GM21367 (cell line): Measurements from ENCODE around the gene F13A1.
"Not testable (repeated sequence)": the region's sequence is repeated elsewhere in the genome, so short reads cannot be mapped to it uniquely, and the experiment has no call there.

Experiments used
- ATAC-seq: cut with Tn5 transposase; IDR thresholded peaks from one replicate; pipeline ENCODE4 v1.9.1; 2021; ENCODE audit not compliant: unreplicated experiment

F13A1 gene

DNA sequence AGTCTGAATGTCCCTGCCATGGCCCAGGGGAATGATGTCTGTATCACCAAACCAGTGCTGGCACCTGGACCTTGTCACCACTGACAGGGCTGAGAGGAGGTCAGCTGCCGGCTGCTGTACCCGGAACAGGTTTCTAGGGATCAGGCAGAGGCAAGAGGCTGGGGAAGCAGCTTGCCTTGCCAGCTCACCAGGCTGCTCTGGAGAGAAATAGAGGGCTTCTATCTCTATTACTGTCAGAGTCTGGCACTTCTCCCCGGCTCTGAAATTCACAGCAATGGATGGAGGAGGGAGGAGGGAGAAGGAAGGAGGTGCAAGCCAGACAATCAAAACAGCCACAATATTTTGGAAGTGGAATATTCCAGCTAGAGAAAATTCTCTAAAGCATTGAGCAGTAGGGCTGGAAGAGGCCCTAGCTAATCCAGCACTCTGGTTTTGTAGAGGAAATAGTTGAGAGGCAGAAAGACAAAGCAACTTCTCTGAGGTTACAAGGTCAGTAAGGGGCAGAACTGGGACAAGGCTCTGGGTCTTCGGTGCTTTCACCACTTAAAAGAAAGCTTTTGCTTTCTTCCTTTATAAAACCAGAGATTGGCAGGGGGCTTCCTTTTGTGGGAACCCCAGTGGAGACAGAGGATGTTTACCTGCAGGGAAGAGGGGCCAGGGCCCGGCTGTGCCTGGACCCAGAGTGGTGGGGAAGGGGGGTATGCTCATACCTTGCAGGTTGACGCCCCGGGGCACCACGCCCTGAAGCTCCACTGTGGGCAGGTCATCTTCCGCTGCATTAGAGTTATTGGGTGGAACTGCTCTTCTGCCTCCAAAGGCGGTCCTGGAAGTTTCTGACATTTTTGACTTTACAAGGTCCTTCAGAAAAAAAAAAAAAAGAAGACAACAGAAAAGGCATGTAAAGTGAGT, 2.4 kb downstream of the F13A1 start:
- ATAC-seq = no peak

DNA sequence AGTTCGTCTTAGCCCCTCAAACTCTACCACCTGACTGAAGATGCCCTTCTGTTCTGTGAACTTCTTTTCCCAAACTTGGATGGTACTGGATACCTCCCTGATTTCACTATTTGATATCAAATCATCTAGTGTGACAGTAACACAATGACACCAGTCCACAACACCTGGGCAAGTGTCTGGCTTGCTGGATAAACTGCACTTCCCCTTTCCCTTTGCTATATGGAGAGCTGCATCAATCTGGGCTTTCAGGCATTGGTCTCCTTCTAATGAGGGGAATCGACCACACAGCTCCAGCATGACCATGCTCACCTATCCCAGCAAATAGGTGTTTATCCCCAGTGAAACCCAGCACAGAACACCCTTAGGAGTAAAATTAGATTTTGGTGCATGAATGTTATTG, 3.1 kb downstream of the F13A1 start:
- no peak for ATAC-seq

DNA sequence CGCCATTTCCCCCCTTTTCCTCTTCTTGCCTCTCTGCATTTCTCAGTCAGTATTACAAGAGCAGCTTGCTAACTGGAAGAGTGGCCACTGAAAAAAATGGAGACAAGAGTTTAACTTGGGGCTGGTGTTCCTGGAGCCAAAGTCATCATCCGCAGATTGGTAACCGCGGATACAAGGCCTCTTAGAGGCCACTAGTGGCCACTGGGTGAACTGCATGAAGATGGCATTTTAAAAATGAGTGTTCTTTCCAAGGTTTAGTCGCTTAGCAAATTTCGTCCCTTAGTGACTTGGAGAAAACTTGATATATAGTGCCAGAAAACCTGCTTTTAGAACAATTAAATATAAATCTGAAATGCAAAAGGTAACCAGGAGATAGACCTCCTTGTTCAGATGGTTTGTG, 4.8 kb downstream of the F13A1 start:
- no peak for ATAC-seq

DNA sequence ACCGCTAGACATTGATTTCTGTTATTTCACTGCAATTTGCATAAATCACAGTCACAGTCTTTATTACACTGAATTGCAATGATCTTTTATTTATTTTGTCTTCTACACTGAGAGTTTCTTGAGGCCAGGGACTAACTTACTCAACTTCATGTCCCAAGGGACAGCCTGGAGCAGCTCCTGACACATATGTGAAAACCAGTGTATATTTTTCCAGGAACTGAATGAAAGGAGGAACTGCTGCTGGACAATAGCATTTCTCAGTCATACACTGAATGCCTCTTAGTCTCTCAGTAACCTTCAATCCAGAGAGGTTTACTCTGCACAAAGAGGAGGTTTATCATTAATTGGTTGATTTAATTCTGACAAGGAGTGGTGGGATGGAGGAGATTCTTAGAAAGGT, 5.9 kb downstream of the F13A1 start:
- no peak for ATAC-seq

DNA sequence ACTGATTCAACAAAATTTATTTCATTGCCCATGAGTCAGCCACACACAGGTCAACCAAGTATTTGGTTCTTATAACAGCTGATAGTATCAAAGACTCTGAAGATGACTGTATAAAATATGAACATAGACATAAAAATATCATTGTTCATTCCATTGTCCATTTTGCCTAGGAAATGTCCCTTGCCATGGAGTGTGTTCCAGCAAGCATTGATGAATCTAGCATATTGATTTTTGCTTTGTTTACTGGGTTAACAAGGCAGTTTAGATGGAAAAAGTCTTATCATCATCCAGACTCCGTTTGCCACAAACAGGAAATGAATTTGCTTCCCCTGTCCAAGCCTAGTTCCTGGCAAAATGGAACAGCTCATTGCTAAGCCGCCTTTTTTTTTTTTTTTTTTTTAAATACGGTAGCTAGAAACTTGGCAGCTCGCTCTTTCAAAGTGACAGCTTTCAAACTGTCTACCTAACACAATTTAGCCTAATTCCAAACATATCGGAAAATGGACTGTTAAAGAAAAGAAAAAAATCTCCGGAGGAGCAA, 7.5 kb downstream of the F13A1 start:
- ATAC-seq = no peak

DNA sequence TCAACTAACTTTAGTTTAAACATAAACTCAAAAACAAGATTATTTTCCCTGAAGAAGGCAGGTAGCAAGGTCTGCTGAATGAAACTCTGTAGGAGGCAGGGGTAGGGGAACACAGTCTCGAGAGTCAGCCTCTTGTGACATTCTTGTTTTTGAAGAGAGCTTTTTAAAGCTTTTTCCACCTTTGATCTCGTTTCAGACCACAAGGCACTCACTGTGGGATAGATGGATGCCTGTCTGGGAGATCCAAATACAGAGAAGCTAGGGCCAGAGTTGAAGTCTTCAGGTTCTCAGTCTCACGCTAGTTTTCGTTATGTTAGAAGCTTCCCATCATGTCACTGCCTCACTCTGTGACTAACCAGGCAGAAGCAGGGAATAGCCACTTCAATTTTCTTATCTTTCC, 14.9 kb downstream of the F13A1 start:
- ATAC-seq = no peak

DNA sequence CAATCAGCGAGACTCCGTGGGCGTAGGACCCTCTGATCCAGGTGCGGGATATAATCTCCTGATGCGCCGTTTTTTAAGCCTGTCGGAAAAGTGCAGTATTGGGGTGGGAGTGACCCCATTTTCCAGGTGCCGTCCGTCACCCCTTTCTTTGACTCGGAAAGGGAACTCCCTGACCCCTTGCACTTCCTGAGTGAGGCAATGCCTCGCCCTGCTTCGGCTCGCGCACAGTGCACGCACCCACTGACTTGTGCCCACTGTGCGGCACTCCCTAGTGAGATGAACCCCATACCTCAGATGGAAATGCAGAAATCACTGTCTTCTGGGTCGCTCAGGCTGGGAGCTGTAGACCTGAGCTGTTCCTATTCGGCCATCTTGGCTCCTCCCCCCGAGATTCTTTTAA, 20.1 kb downstream of the F13A1 start:
- ATAC-seq = not testable (repeated sequence)

DNA sequence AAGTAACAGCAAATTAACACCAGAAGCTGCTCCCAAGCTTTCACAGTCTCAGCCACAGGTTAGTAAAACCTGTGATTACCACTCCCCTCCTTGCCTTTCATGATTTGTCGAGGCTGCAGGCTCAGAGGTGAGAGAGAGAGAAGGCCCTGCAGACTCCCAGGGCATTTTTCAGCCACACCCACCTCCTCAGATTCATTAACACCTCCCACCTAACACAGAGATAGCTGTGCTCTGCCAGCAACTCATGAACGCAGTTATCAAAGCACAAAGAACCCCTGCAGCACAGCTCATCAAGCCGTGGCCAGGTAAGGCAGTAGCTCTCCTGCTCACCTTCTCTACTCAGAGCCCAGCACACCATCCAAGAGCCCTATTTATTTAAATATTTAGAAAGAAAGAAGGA, 27.1 kb downstream of the F13A1 start:
- no peak for ATAC-seq

DNA sequence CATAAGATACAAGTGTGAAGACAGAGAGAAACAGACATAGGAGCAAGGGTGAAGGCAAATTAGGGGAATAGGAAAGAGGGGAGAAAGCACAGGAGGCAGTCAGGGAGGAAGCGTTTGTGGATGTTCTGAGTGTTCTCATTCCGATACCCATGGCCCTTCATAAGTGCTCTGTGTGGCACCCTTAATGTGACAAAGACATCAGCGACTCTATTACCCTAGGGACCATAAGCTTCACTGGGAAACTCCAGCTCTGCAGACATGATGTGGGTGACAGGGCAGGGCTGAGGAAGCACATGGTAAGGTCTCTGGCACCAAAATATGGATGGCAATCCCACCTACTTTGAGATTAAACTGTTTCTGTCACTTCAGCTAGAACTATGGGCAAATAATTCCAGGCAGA, 33.0 kb downstream of the F13A1 start:
- no peak for ATAC-seq

DNA sequence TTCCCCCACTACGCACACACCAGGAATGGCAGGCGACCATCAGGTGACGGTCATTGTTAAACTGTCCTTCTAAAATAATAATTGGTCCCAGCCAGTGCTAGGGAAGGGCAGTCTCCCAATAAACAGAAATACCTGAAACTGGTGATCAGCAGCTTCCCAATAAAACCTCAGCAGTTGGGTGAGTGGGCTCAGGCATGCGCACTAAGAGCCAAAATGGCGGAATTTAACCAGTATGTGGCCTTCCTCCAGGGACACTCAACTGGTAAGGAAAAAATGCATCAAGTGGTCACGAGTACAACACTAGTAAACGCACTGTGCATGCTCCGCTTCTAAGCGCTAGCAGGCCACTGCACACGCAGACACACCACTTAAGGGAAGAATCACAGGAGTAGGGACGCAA, 34.8 kb downstream of the F13A1 start:
- no peak for ATAC-seq

DNA sequence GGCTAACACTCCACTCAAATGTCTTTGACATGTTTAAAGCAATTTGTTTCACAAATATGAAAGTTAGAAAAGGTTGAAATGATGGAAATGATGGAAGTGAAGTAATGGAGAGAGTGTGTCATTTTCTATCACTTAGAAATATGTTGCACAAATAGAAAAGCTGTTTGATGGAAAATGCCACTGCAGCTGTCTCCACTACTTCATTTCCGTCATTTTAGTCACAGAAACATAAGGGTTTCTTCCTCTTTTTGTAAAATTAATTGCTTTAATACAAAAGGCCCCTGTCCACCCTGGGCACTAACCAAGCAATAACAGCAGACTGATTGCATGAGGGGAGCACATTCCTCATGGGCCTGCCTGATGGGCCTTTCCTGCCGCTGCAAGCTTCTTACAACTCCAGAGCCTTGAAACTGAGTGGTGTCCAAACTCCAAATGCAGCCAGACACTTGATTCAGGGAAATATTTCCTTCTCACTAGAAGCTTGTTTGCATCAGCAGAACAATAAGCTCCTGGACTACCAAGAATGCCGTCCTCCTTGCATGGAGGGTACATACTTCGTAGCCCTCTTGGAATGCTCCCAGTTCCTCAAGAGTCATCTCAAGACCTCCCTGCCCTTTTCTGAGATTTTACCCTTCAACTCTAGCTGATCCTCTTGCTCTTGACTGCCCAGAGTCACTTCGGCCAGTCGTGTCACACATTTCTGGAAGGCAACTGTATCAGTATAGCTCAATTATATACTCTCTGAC, 36.1 kb downstream of the F13A1 start:
- ATAC-seq = no peak

DNA sequence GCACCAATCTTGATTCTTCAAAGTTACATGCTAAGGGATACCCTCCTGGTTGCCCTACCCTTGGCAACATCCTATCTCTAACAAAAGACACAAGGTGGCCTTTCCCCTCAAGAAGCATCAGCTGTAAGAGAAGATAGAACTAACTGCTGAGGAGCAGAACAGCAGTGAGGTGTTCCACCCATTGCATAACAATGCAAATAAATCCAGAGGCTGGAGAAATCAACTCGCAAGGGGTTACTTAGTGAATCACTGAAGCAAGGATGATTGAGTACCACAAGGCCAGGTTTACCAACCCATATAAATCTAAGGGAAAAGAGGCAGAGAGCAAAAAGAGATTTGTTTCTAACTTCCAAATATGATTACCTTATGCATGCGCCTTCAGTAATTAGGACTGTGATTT, 36.7 kb downstream of the F13A1 start:
- ATAC-seq = no peak

DNA sequence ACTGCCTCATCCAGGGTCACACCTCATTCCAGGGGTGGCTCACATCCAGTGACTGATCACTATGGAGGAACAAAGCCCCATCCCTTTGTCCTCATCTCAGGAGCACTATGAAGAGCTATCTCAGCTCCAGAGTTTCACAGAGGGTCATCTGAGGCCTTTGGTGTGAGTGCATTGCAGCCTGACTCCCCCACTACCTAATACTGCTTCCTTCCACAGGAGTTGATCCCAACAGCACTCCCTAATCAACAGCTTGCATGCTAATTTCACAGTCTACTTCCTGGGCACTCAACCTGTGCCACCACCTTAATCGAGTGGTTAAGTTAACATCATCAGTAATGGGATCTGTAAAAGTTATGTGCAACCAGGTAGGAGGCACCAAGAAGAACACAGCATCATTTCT, 37.7 kb downstream of the F13A1 start:
- no peak for ATAC-seq

DNA sequence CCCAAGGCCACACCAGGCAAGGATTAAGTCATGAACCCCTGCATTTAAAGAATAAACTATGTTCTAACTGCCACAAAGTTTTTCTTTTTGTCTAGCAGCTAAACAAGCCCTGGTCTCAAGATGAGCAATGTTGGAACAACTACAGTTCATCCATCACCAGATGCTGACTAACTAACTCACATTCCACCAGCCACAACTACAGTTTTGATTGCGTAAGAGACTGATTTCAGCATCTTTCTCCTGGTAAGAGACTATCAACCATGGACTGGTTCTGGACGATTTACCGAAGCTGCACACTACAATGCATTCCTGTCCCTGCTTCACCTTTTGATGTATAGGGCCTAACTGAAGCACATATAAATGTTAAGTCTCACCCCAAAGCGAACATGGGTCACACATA, 43.0 kb downstream of the F13A1 start:
- ATAC-seq = no peak

DNA sequence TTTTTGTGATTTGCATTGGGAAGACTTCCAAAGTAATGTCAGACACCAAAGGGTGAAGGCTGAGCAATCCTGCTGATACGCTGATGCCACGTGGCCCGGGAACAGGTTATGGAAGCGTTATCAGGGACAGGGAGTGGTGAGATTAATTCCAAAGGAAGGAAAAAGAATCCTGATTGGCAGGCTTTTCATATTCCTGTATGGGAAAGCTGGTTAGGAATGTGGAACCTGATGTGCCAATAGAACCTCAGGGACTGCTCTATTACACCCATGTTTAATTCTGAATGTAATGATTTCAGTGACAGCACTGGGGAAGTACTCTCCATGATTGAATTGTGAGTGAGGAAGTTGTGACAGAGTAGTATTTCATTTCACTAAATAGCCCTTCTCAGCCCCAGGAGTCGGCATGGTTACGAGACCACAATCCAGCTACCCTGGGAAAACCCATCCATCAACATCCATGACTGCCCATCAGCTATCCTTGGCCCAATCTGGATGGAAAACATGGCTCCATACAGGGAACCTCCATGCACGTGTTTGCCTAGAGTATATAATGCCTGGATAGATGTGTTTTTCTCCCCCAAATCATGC, 49.4 kb downstream of the F13A1 start:
- ATAC-seq = no peak

DNA sequence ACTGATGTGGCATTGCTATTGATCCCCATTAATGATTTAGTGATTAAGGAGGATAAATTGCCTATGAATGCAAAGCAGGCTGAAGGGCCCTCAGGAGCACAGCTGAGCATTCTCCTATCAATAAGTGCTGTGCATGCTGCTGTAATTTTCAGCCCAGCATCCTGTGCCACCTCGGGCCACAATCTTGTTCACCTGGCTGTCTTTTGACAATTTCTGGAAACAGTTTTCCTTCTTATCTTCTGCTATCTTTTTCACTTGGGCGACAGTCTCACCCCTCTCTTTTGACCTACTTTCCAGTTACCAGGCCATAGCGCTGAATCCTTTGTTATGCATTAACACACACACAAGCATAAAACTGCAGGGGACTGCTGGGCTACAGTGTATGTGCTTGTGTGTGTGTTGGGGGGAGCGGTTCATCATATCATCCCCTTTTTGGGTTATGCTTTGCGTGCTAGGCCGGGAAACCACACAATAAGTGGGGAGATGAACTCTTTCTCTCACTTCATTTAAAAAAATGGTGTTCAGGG, 60.2 kb downstream of the F13A1 start:
- ATAC-seq = no peak

DNA sequence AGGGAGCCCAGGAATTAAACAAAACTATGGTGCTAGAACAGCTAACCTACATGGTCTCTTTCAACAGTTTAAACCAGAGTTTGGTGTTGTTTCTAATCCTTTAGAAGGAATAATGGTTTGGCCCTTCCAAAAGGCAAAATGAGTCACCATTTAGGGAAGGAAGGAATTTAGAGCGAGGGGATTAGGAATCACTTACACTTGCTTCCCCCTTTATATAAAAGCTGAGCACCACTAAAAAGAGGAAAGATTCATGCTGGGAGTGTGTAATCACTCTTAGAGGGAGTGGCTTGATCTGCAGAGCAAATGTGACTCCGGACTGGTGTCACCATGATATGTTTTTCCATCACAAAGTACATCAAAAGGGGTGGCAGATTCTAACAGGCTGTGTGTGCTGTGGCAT, 63.6 kb downstream of the F13A1 start:
- no peak for ATAC-seq

DNA sequence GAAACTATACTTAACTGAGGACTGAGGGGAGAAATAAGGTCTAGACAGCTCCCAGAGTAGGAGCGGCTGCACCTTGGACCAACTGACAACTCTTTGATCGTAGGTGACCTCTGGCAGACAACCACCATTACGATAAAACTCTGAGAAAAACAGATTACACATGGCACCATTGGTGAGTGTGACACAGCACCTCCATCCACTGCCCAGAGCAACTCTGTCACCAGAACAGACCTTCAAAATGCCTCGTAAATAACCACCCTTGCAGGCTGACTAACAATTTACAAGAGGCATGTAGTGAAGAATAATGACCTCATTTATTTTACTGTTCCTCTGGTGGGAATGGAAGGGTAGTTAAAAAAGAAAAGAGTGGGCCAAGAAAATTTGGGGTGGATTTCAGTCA, 64.2 kb downstream of the F13A1 start:
- no peak for ATAC-seq

DNA sequence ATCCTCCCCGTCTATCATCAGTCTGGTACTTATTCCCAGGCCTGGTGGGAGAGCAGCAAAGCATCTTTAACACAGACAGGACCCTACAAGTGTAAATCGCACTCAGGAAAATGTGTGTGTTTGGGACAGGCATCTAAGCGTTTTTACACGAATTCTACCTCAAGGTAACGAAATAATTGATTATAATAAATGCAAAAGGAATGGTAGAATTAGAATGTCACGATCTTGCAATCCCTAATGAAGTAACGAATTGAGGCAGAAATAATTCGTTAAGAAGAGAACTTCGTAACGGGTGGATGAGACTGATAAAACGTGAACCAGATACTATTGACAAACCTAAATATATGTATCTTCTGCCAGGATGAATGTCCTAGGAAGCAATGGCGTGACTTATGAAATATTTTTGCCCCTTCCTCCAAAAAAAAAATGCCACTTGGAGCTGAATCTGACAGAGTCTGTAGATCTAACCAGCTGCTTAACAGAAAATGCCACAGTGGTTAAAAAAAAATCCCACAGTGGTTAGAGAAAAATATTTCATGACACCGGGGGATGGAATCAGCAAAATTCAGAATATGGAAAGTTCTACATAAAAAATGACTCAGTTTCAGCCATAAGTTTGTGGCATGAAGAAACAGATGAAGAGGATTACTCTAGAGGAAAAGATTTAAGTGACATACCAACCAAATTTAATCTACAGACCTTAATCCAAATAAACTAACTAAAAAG, 68.7 kb downstream of the F13A1 start:
- ATAC-seq = no peak

DNA sequence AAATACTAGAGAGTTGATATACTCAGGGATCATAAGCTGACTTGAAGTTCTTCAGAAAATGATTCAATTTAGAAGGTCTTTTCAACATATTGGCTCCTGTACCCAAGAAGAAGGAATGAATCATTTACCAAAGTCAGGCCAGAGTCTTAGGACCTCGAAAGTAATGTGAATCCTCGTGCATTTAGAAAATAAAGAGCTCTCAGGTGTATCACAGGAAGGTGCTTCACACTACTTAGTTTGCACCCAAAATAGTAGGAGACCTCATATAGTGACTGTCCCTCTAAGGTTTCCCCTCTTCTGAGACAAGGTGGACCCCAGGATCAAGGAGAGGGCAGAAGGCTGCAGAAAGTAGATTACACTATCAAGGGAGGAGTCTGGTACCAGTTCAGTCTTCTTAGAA, 71.8 kb downstream of the F13A1 start:
- ATAC-seq = no peak

DNA sequence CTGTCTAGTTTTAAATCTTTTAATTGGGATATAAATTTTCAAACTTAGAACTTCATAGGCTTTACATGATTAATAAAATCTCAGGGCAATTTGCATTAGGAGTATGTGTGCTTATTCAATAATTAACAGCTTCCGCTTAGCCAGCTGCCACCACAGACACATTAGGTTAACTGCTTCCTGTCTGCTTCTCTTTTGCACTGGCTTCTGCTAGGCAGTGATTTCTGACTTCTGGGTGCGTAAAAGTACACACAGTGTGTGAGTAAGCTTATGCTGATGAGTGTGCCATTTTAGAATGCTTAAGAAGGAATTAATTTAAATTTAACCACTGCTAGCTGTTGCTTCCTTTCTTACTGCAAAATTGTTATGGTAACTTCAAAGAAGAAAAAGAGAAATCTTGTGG, 73.9 kb downstream of the F13A1 start:
- ATAC-seq = no peak
